Measurements from ENCODE around the gene TM9SF1. TPM values are rescaled to one million over a fixed set of nuclear protein-coding genes. Genes with fewer than 3 reads are reported as not detected.

TM9SF1 gene
- total and polyA plus RNA-seq, 2 of the 13 experiments (the other 11 are each of a cell fraction or from before 2014, with no cell fraction given): 83.2 to 110 TPM

GRCh38 chr14:24146978-24147760, 48.1 kb downstream of the TM9SF1 start, which contains the start of gene RNF31 (continued):
- TF ChIP-seq, protein P1, sequence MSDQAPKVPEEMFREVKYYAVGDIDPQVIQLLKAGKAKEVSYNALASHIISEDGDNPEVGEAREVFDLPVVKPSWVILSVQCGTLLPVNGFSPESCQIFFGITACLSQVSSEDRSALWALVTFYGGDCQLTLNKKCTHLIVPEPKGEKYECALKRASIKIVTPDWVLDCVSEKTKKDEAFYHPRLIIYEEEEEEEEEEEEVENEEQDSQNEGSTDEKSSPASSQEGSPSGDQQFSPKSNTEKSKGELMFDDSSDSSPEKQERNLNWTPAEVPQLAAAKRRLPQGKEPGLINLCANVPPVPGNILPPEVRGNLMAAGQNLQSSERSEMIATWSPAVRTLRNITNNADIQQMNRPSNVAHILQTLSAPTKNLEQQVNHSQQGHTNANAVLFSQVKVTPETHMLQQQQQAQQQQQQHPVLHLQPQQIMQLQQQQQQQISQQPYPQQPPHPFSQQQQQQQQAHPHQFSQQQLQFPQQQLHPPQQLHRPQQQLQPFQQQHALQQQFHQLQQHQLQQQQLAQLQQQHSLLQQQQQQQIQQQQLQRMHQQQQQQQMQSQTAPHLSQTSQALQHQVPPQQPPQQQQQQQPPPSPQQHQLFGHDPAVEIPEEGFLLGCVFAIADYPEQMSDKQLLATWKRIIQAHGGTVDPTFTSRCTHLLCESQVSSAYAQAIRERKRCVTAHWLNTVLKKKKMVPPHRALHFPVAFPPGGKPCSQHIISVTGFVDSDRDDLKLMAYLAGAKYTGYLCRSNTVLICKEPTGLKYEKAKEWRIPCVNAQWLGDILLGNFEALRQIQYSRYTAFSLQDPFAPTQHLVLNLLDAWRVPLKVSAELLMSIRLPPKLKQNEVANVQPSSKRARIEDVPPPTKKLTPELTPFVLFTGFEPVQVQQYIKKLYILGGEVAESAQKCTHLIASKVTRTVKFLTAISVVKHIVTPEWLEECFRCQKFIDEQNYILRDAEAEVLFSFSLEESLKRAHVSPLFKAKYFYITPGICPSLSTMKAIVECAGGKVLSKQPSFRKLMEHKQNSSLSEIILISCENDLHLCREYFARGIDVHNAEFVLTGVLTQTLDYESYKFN (CRISPR knock-in tag; conservative IDR thresholded peaks at IDR 0.05): peak; percentile 11; the same call in 1 of the 2 replicates
- TF ChIP-seq AGO1 (IDR thresholded peaks at IDR 0.05; ENCODE audit: low read depth, low read length, poor library complexity, severe bottlenecking) (no peak), PHB2 (IDR thresholded peaks at IDR 0.05; ENCODE audit: partially characterized antibody) (no peak), KLF16 (CRISPR knock-in tag; IDR thresholded peaks at IDR 0.05) (peak in 1 of 2 experiments; percentile 72; a peak in 1 of 4 replicates), SP5 (CRISPR knock-in tag; IDR thresholded peaks at IDR 0.05; ENCODE audit: borderline replicate concordance, low read depth) (peak; percentile 71), RBAK (CRISPR knock-in tag; IDR thresholded peaks at IDR 0.05) (no peak), ZNF572 (CRISPR knock-in tag; IDR thresholded peaks at IDR 0.05) (no peak), ISX (CRISPR knock-in tag; conservative IDR thresholded peaks at IDR 0.05) (0 out of 2 replicates have a peak, but pooled peaks have one; percentile 81), KAT7 (CRISPR knock-in tag; IDR thresholded peaks at IDR 0.05; ENCODE audit: borderline replicate concordance) (peak; percentile 82), ONECUT2 (CRISPR knock-in tag; IDR thresholded peaks at IDR 0.05) (peak; percentile 9), SNAPC2 (CRISPR knock-in tag; IDR thresholded peaks at IDR 0.05) (peak; percentile 84), MLLT10 (CRISPR knock-in tag; IDR thresholded peaks at IDR 0.05) (0 out of 2 replicates have a peak, but pooled peaks have one; percentile 33), BORCS8-MEF2B (CRISPR knock-in tag; IDR thresholded peaks at IDR 0.05) (peak; percentile 84), ZNF274 (CRISPR knock-in tag; IDR thresholded peaks at IDR 0.05) (peak; percentile 19), DBP (CRISPR knock-in tag; IDR thresholded peaks at IDR 0.05; ENCODE audit: not compliant biosample characterization) (peak; percentile 72), ZXDC (CRISPR knock-in tag; IDR thresholded peaks at IDR 0.05) (no peak)
- TF ChIP-seq, protein P2, sequence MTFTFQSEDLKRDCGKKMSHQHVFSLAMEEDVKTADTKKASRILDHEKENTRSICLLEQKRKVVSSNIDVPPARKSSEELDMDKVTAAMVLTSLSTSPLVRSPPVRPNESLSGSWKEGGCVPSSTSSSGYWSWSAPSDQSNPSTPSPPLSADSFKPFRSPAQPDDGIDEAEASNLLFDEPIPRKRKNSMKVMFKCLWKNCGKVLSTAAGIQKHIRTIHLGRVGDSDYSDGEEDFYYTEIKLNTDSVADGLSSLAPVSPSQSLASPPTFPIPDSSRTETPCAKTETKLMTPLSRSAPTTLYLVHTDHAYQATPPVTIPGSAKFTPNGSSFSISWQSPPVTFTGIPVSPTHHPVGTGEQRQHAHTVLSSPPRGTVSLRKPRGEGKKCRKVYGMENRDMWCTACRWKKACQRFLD (CRISPR knock-in tag; IDR thresholded peaks at IDR 0.05; ENCODE audit: borderline replicate concordance): peak; percentile 77; the same call in 1 of the 2 replicates
- TF ChIP-seq, protein P3, sequence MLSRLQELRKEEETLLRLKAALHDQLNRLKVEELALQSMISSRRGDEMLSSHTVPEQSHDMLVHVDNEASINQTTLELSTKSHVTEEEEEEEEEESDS (CRISPR knock-in tag; IDR thresholded peaks at IDR 0.05; ENCODE audit: borderline replicate concordance): 0 out of 2 replicates have a peak, but pooled peaks have one; percentile 91
- TF ChIP-seq, protein P4, sequence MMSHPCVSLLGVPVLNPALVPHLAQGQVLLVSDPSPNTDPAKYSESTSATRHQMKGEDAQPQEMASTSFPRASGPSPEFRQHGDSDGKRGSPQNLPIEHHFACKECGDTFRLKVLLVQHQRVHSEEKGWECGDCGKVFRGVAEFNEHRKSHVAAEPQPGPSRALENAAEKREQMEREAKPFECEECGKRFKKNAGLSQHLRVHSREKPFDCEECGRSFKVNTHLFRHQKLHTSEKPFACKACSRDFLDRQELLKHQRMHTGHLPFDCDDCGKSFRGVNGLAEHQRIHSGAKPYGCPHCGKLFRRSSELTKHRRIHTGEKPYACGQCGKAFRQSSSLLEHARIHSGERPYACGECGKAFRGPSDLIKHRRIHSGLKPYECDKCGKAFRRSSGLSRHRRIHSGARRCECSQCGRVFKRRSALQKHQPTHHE (CRISPR knock-in tag; IDR thresholded peaks at IDR 0.05; ENCODE audit: borderline replicate concordance): peak; percentile 85
